ENCODE measurements around the gene ZNF300. TPM values are rescaled to one million over a fixed set of nuclear protein-coding genes. Genes with fewer than 3 reads are reported as not detected.
"Not testable (repeated sequence)": the region's sequence is repeated elsewhere in the genome, so short reads cannot be mapped to it uniquely, and the experiment has no call there.

Gene ZNF300
- total and polyA plus RNA-seq, 10 of the 15 experiments (the other 5 are each of a cell fraction or from before 2014, with no cell fraction given): 0.03 to 1.5 (median 0.16) TPM; not detected in 1

GRCh38 chr5:150860246-150860821 lies 44.4 kb downstream of the ZNF300 start:
- no peak overlapping the region for H3K4me2 ChIP-seq (ENCODE audit: control insufficient read depth, insufficient read depth)
- ATAC-seq (no peak), DNase-seq (ENCODE audit: low read depth, low spot score) (no peak), FAIRE-seq (no peak)
- H3K4me3 ChIP-seq: no peak overlapping the region
- in situ Hi-C loops (cut with MboI) (no loop called here), intact Hi-C loops (cut with micrococcal nuclease; ENCODE audit: unreplicated experiment) (no loop called here)
- no peaks in the 10 kb centered on the region for H3K79me2 ChIP-seq (ENCODE audit: control insufficient read depth, insufficient read depth, low read length)
- ChIA-PET SMC1A (ENCODE audit: uncharacterized antibody, unreplicated experiment) (interaction anchor here (1.0 kb wide), 1 partner anchor 9 kb away, joined by 3 read pairs; no protein-coding TSS in a partner anchor), POLR2A (no interaction called here), RAD21 (ENCODE audit: unreplicated experiment) (no interaction called here), CTCF (interaction anchor here (0.7 kb wide), 1 partner anchor 77 kb away, joined by 3 read pairs; no protein-coding TSS in a partner anchor)
- no peaks in the 10 kb centered on the region for H3K36me3 ChIP-seq (ENCODE audit: control insufficient read depth in 2 of 2, insufficient read depth in 2 of 2, low read length in 1 of 2)
- TF ChIP-seq SPI1 (IDR thresholded peaks at IDR 0.05; ENCODE audit: borderline replicate concordance, insufficient read depth, low read depth, low read length): 0 out of 2 replicates have a peak, but pooled peaks have one; percentile 8
- TF ChIP-seq NFYB (IDR thresholded peaks at IDR 0.05; ENCODE audit: insufficient read depth, low read depth, low read length): no peak
- TF ChIP-seq POLR2A (IDR thresholded peaks at IDR 0.05; ENCODE audit: low read depth, low read length): no peak
- no peak overlapping the region for H2AFZ ChIP-seq (ENCODE audit: control insufficient read depth, low read depth, low read length)
- no peak overlapping the region for H3K9ac ChIP-seq (ENCODE audit: control insufficient read depth, insufficient read depth, low read length)
- BruUV-seq (replicated peaks): no TSS peak
- 48% methylated on average over 2 of the region's 2 CpGs for WGBS (ENCODE audit: insufficient coverage, insufficient replicate concordance, low lambda C conversion rate, missing lambda C conversion rate)
- H4K20me1 ChIP-seq (ENCODE audit: control insufficient read depth, insufficient read depth): no peaks in the 10 kb centered on the region
- H3K27ac ChIP-seq (ENCODE audit: control insufficient read depth, insufficient read depth): no peak overlapping the region
- H3K27me3 ChIP-seq (replicated peaks in 1 of 2; ENCODE audit: control insufficient read depth in 2 of 2, insufficient read depth in 2 of 2, low read length in 1 of 2): no peaks in the 10 kb centered on the region
- H3K9me3 ChIP-seq (replicated peaks; ENCODE audit: control insufficient read depth, insufficient read depth, low read length): peaks cover 2% of the 10 kb centered on the region; the same call in 1 of the 3 replicates
- no peaks in the 10 kb centered on the region for H3K4me1 ChIP-seq (ENCODE audit: control insufficient read depth, insufficient read depth, low read length)

GRCh38 chr5:150856700-150857099 lies 48.1 kb downstream of the ZNF300 start:
- SMC1A ChIA-PET (ENCODE audit: uncharacterized antibody, unreplicated experiment); DNase-seq (ENCODE audit: low read depth, low spot score); H3K27ac ChIP-seq (ENCODE audit: control insufficient read depth, insufficient read depth); ATAC-seq; H2AFZ ChIP-seq (ENCODE audit: control insufficient read depth, low read depth, low read length); H3K9ac ChIP-seq (ENCODE audit: control insufficient read depth, insufficient read depth, low read length); H3K36me3 ChIP-seq (ENCODE audit: control insufficient read depth in 2 of 2, insufficient read depth in 2 of 2, low read length in 1 of 2); H3K4me1 ChIP-seq (ENCODE audit: control insufficient read depth, insufficient read depth, low read length); RAD21 ChIA-PET (ENCODE audit: unreplicated experiment); H3K4me2 ChIP-seq (ENCODE audit: control insufficient read depth, insufficient read depth); in situ Hi-C loops (cut with MboI); H3K79me2 ChIP-seq (ENCODE audit: control insufficient read depth, insufficient read depth, low read length); FAIRE-seq; CTCF ChIA-PET; H3K4me3 ChIP-seq; H3K9me3 ChIP-seq (replicated peaks; ENCODE audit: control insufficient read depth, insufficient read depth, low read length); H3K27me3 ChIP-seq (replicated peaks in 1 of 2; ENCODE audit: control insufficient read depth in 2 of 2, insufficient read depth in 2 of 2, low read length in 1 of 2); H4K20me1 ChIP-seq (ENCODE audit: control insufficient read depth, insufficient read depth); intact Hi-C loops (cut with micrococcal nuclease; ENCODE audit: unreplicated experiment); BruUV-seq (replicated peaks): not testable (repeated sequence)
- POLR2A ChIA-PET: interaction anchor here (0.6 kb wide), 1 partner anchor 257 kb away, joined by 5 read pairs; no protein-coding TSS in a partner anchor
- 30% methylated on average over 3 of the region's 3 CpGs for WGBS (ENCODE audit: insufficient coverage, insufficient replicate concordance, low lambda C conversion rate, missing lambda C conversion rate)
